Esophagus (tissue), 2 donors: ENCODE data around the gene FRZB. TPM values are rescaled to one million over a fixed set of nuclear protein-coding genes. Genes with fewer than 3 reads are reported as not detected.
A peak's percentile ranks its signal among the peaks of the same experiment; 100 is the strongest.

ENCODE experiments used
- H3K27ac ChIP-seq, 2 donors: one replicate each; pipeline ENCODE4 v1.5.1; 2013; ENCODE audit warnings: low read depth in 2 of 2, mild to moderate bottlenecking in 2 of 2, inconsistent platforms in 1 of 2, low read length in 1 of 2, moderate library complexity in 1 of 2
- H3K27me3 ChIP-seq, 2 donors: one replicate each; pipeline ENCODE4 v1.6.1; 2013; ENCODE audit warnings: low read length in 2 of 2, control low read depth in 1 of 2, mild to moderate bottlenecking in 1 of 2; ENCODE audit not compliant: insufficient read depth in 2 of 2, control insufficient read depth in 1 of 2
- H3K36me3 ChIP-seq, 2 donors: one replicate each; pipeline ENCODE4 v1.6.1; 2013; ENCODE audit warnings: low read length in 1 of 2; ENCODE audit not compliant: control insufficient read depth in 2 of 2, insufficient read depth in 2 of 2
- H3K4me1 ChIP-seq, 2 donors: one replicate each; pipeline ENCODE4 v1.6.1; 2013; ENCODE audit warnings: low read length in 1 of 2; ENCODE audit not compliant: control insufficient read depth in 2 of 2, insufficient read depth in 2 of 2
- H3K4me3 ChIP-seq, 2 donors: one replicate each; pipeline ENCODE4 v1.5.1; 2013; ENCODE audit warnings: low read length in 2 of 2, mild to moderate bottlenecking in 2 of 2, low read depth in 1 of 2, moderate library complexity in 1 of 2
- H3K9me3 ChIP-seq, 2 donors: one replicate each; pipeline ENCODE4 v1.6.1; 2013; ENCODE audit warnings: mild to moderate bottlenecking in 2 of 2, low read depth in 1 of 2, low read length in 1 of 2, moderate library complexity in 1 of 2; ENCODE audit not compliant: control insufficient read depth in 2 of 2, insufficient read depth in 1 of 2
- WGBS, 2 donors: extraction: QIAGEN DNeasy Blood & Tissue Kit; methylation state at CpG; one replicate each; pipeline ENCODE4 v1.1.7; 2013; 5-methylcytosine and 5-hydroxymethylcytosine counted together
- polyA plus RNA-seq, 2 donors: library from polyadenylated mRNA; stranded (reverse); fragments of 200-250 nt; gene quantifications; one replicate each; pipeline ENCODE4 v1.2.3, GENCODE V29; 2013
- donor health status: healthy with polysubstance abuse.
- donor health status: Bipolar disorder and iron deficiency.

The FRZB gene
- polyA plus RNA-seq, 2 donors = 1.2 to 1.3 TPM

GRCh38 chr2:182906454-182906853, 40.0 kb upstream of the FRZB start:
- Histone ChIP-seq H3K4me1 (no peaks in the 10 kb centered on the region), H3K27ac (no peak overlapping the region), H3K9me3 (no peaks in the 10 kb centered on the region), H3K4me3 (no peak overlapping the region), H3K27me3 (no peaks in the 10 kb centered on the region), H3K36me3 (peaks cover 0 to 6% of the 10 kb centered on the region in 2 donors)

- Histone ChIP-seq H3K27ac (no peak overlapping the region), H3K4me3 (no peak overlapping the region), H3K36me3 (no peaks in the 10 kb centered on the region), H3K4me1 (no peaks in the 10 kb centered on the region), H3K9me3 (no peaks in the 10 kb centered on the region), H3K27me3 (no peaks in the 10 kb centered on the region)
- WGBS, 2 donors = 86 to 88% methylated on average over 1 of the region's 1 CpG
Observed at GRCh38 chr2:182904844-182905243, 38.4 kb upstream of the FRZB start.

- WGBS, 2 donors = 74 to 86% methylated on average over 2 of the region's 2 CpGs
Observed at GRCh38 chr2:182903566-182903965, 37.1 kb upstream of the FRZB start.

GRCh38 chr2:182901748-182902147, 35.3 kb upstream of the FRZB start:
- H3K27me3 ChIP-seq = no peaks in the 10 kb centered on the region
- no peaks in the 10 kb centered on the region for H3K9me3 ChIP-seq
- H3K36me3 ChIP-seq = no peaks in the 10 kb centered on the region
- WGBS, 2 donors = 92 to 95% methylated on average over 6 of the region's 6 CpGs
- no peak overlapping the region for H3K4me3 ChIP-seq
- no peaks in the 10 kb centered on the region for H3K4me1 ChIP-seq
- H3K27ac ChIP-seq = peak overlapping the region in 1 of 2 donors; percentile 1

More at GRCh38 chr2:182903566-182903965, 37.1 kb upstream of the FRZB start:
- no peaks in the 10 kb centered on the region for H3K36me3 ChIP-seq
- no peaks in the 10 kb centered on the region for H3K4me1 ChIP-seq
- H3K4me3 ChIP-seq = no peak overlapping the region
- no peak overlapping the region for H3K27ac ChIP-seq
- H3K27me3 ChIP-seq = no peaks in the 10 kb centered on the region
- no peaks in the 10 kb centered on the region for H3K9me3 ChIP-seq

- no peaks in the 10 kb centered on the region for H3K4me1 ChIP-seq
- H3K4me3 ChIP-seq = no peak overlapping the region
- 78 to 84% methylated on average over 1 of the region's 1 CpG for WGBS, 2 donors
- no peak overlapping the region for H3K27ac ChIP-seq
- H3K27me3 ChIP-seq = no peaks in the 10 kb centered on the region
- H3K36me3 ChIP-seq = no peaks in the 10 kb centered on the region
- no peaks in the 10 kb centered on the region for H3K9me3 ChIP-seq
Observed at GRCh38 chr2:182898718-182899117, 32.3 kb upstream of the FRZB start.

GRCh38 chr2:182897137-182897536, 30.7 kb upstream of the FRZB start:
- Histone ChIP-seq H3K9me3 (no peaks in the 10 kb centered on the region), H3K27me3 (no peaks in the 10 kb centered on the region), H3K4me1 (no peaks in the 10 kb centered on the region), H3K36me3 (no peaks in the 10 kb centered on the region), H3K4me3 (no peak overlapping the region), H3K27ac (no peak overlapping the region)
- WGBS, 2 donors = 77 to 79% methylated on average over 1 of the region's 1 CpG

- Histone ChIP-seq H3K36me3 (no peaks in the 10 kb centered on the region), H3K9me3 (no peaks in the 10 kb centered on the region), H3K4me3 (no peak overlapping the region), H3K27me3 (no peaks in the 10 kb centered on the region), H3K4me1 (no peaks in the 10 kb centered on the region), H3K27ac (no peak overlapping the region)
- WGBS, 2 donors = 93 to 95% methylated on average over 6 of the region's 6 CpGs
Observed at GRCh38 chr2:182895798-182896197, 29.4 kb upstream of the FRZB start.

GRCh38 chr2:182895169-182895568, 28.7 kb upstream of the FRZB start:
- H3K27ac ChIP-seq = no peak overlapping the region
- no peaks in the 10 kb centered on the region for H3K36me3 ChIP-seq
- 87 to 89% methylated on average over 4 of the region's 4 CpGs for WGBS, 2 donors
- H3K9me3 ChIP-seq = no peaks in the 10 kb centered on the region
- no peaks in the 10 kb centered on the region for H3K27me3 ChIP-seq
- no peak overlapping the region for H3K4me3 ChIP-seq
- no peaks in the 10 kb centered on the region for H3K4me1 ChIP-seq

GRCh38 chr2:182894174-182894573, 27.7 kb upstream of the FRZB start:
- H3K36me3 ChIP-seq = no peaks in the 10 kb centered on the region
- 92 to 93% methylated on average over 9 of the region's 9 CpGs for WGBS, 2 donors

GRCh38 chr2:182893666-182894065, 27.2 kb upstream of the FRZB start:
- Histone ChIP-seq H3K27me3 (no peaks in the 10 kb centered on the region), H3K27ac (no peak overlapping the region), H3K36me3 (no peaks in the 10 kb centered on the region), H3K9me3 (no peaks in the 10 kb centered on the region), H3K4me1 (no peaks in the 10 kb centered on the region), H3K4me3 (no peak overlapping the region)
- WGBS, 2 donors = 82 to 93% methylated on average over 11 of the region's 11 CpGs

More at GRCh38 chr2:182894174-182894573, 27.7 kb upstream of the FRZB start:
- Histone ChIP-seq H3K9me3 (no peaks in the 10 kb centered on the region), H3K4me1 (no peaks in the 10 kb centered on the region), H3K27ac (no peak overlapping the region), H3K4me3 (no peak overlapping the region), H3K27me3 (no peaks in the 10 kb centered on the region)
